ENCODE measurements around the gene SYCE1.
"Not testable (repeated sequence)": the region's sequence is repeated elsewhere in the genome, so short reads cannot be mapped to it uniquely, and the experiment has no call there.

The SYCE1 gene, protein sequence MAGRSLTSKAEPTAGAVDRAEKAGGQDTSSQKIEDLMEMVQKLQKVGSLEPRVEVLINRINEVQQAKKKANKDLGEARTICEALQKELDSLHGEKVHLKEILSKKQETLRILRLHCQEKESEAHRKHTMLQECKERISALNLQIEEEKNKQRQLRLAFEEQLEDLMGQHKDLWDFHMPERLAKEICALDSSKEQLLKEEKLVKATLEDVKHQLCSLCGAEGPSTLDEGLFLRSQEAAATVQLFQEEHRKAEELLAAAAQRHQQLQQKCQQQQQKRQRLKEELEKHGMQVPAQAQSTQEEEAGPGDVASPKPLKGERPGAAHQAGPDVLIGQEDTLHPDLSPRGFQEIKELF

DNA sequence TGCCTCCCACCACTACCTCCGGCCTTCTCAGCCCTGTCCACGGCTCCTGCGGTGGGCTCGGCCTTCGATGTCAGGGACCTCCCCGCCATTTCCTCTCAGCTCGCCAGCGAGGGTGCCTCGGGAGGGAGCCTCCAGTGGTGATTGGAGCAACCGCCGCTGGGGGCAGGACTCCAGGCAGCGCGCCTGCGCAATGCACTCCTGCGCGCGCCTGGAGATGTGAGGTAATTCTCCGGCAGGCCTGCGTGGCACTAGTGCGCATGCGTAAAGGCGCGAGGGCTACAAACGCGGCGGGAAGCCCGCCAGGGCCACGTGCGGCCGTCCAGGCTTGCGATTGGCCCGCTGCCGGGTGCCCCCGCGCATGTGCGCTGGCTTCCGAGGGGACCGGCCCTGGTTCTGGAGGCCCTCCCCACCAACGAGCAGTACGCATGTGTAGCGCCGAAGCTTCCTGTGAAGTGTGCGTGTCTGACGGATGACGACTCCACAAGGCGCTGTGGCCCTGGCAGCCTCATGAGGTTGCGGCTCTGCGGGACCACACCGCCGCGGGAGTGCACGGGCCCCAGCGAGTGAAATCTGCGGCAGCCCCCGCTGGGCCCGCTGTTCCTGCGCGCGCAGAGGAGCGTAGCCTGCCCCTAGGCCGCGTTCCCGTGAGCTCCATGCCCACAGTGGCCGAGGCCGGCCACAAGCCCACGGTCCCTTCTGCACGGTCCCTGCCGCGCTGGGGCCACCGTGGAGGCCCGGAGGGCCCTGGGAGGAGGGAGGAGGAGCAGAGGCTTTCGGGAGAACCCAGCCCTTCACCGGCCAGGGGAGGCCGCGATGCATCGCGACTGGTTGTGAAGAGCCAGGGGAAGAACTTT lies at the start of gene SYCE1:
SYCE1 (minus strand) TSS at position 143 of the 854 bp plus-strand sequence; CDS start at position 89, 54 bp downstream.
- peak in 1 of 2 donors; percentile 5 for DNase-seq (ENCODE audit: extremely low read depth in 1 of 2, low read depth in 1 of 2)

DNA sequence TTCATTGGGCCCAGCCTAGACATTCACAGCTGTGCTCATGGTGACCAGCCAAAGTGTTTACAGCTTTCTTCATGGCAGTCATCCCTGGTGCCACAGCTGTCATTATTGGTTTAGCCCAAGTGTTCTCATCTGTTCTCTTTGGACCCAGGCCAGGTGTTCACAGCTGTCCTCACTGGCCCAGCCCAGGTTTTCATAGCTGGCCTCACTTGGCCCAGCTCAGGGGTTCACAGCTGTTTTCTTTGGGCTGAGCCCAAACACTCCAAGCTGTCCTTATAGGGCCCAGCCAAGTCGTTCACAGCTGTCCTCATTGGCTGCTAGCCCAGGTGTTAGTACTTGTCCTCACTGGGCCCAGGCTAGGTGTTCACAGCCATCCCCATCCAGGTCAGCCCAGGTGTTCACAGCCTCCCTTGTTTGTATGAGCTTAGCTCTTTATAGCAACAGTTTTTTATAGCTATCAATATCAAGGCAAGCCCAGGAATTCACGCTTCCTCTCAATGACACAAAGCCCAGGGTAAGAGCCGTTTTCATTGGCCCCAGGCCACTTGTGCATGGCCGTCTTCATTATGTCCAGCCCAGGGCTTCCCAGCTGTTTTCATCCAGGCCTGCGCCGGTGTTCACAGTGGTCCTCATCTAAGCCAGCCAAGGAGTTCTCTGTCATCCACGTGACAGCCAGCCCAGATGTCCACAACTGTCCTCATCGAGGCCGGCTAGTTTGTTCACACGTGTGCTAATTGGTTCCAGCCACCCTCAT lies 49.6 kb upstream of the SYCE1 start:
- no peak for DNase-seq (ENCODE audit: extremely low read depth in 1 of 2, low read depth in 1 of 2)

DNA sequence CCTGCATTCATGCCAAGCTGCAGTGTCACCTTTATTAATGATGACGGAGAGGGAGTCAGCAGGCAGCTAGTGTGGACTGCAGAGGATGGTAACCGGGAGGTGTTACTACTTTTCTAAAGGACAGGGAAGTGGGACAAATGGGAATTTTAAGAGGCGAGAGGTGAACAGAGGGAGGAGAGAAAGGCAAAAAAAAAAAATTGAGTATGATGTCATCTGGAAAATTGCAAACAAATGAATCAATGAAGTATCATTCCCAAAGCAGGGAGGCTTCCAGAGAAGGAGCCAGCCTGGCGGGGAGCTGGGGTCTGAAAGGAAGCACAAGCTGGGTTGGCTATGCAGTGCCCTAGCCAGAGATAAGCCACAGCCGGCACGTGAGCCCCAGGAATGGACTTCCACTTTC lies 48.3 kb upstream of the SYCE1 start:
- DNase-seq (ENCODE audit: extremely low read depth in 1 of 2, low read depth in 1 of 2) = no peak

DNA sequence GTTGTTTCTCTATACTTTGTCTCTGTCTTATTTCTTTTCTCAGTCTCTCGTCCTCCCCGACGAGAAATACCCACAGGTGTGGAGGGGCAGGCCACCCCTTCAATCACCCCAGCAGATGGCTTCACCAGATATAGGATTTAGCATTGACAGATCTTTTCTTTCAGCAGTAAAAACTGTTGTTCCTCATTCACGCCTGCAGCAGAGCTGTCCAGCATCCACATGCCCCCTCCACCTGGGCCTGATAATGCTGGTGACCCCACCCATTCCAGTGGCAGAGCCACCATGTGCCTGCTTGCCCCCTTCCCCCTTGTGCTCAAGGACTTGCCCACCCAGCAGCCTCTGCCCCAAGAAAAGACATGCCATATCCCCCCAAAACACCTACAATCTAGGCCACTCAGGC lies 45.7 kb upstream of the SYCE1 start:
- DNase-seq (ENCODE audit: extremely low read depth in 1 of 2, low read depth in 1 of 2) = no peak

DNA sequence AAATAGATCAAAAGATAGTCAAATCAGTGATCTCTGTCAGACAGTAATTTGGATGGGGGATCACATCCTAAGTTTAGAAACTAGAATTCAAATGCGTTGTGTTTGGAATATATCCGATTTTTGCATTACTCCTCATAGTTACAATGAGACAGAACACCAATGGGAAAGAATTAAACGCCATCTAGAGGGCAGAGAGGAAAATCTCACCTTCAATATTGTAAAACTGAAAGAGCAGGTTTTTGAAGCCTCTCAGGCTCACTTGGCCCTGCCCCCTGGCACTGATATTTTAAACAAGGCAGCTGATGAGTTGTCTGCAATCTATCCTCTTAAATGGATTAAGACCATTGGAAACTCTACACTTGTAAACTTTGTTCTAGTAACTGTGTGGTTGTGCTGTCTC lies 43.5 kb upstream of the SYCE1 start:
- DNase-seq (ENCODE audit: extremely low read depth in 1 of 2, low read depth in 1 of 2) = no peak

DNA sequence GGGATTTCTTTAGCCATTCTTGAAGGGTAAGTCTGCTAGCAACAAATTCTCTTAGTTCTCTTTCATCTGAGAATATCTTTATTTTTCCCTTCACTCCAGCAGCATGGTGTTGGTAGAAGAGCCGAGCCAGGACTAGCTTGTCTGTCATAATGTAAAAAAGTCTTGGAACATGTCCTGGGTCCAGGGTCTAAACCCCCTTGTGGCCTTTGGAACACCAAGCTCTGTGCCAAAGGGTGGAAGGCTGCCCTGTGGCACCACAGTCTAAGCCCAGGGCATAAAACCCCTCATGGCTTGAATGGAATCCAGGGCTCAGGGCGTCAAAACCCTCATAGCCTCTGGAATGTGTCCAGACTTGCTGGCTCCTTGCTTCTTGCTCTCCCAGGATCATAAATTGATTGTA lies 38.1 kb upstream of the SYCE1 start:
- not testable (repeated sequence) for DNase-seq (ENCODE audit: extremely low read depth in 1 of 2, low read depth in 1 of 2)

DNA sequence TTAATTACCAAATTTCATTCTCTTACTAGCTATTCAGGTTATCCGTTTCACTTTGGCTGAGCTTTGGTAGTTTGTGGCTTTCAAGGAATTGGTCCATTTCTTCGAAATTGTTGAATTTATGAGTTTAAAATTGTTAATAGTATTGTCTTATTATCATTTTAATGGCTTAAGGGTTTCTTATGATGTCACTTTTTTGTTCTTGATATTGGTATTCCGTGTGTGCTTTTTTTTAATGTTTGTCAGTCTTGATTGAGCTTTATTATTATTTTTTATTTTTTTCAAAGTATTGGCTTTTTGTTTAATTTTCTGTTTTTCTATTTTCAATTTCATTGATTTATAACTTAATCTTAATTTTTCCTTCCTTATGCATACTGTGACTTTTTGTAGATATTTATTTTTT lies 35.3 kb upstream of the SYCE1 start:
- no peak for DNase-seq (ENCODE audit: extremely low read depth in 1 of 2, low read depth in 1 of 2)

DNA sequence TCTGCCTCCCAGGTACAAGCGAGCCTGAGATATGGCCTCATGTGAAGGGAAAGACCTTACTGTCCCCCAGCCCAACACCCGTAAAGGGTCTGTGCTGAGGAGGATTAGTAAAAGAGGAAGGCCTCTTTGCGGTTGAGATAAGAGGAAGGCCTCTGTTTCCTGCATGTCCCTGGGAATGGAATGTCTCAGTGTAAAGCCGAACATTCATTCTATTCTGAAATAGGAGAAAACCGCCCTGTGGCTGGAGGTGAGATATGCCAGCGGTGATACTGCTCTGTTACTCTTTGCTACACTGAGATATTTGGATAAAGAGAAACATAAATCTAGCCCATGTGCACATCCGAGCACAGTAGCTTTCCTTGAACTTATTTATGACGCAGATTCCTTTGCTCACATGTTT lies 34.5 kb upstream of the SYCE1 start:
- DNase-seq (ENCODE audit: extremely low read depth in 1 of 2, low read depth in 1 of 2) = not testable (repeated sequence)

DNA sequence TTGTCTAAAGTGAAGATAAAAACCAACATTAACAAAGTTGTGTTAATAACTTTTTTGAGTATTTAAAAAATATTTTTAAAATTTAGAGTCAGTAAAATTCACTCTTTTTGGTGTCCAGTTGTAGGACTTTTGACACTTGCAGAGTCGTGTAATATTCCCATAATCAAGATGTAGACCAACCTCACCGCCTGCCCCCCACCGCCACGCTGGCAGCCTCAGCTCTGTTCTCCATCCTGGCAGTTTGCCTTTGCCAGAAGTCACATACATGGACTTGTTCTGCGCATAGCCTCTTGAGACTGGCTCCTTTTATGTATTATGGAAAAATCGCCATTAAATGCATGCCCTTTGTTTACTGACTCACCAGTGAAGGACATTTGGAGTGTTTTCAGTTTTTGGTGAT lies 27.3 kb upstream of the SYCE1 start:
- DNase-seq (ENCODE audit: extremely low read depth in 1 of 2, low read depth in 1 of 2) = no peak

DNA sequence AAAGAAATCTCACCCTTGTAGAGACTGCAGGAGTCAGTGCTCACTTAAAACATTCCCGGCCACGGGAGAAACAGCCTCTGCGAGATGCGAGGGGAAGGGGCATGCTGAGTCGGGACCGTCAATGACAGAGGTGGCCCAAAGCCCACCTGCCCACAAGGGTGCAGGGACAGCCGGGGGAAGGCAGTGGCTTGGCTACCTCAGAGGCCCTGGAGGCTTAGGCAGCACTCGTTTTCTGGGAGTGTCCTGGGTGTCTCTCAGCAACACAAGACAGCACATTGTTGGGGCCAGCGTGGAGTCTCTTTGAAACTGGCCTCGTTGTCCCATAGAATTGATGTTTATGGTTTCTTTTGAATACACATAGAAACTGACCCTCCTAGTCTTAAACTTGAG lies 25.6 kb upstream of the SYCE1 start:
- DNase-seq (ENCODE audit: extremely low read depth in 1 of 2, low read depth in 1 of 2) = no peak

DNA sequence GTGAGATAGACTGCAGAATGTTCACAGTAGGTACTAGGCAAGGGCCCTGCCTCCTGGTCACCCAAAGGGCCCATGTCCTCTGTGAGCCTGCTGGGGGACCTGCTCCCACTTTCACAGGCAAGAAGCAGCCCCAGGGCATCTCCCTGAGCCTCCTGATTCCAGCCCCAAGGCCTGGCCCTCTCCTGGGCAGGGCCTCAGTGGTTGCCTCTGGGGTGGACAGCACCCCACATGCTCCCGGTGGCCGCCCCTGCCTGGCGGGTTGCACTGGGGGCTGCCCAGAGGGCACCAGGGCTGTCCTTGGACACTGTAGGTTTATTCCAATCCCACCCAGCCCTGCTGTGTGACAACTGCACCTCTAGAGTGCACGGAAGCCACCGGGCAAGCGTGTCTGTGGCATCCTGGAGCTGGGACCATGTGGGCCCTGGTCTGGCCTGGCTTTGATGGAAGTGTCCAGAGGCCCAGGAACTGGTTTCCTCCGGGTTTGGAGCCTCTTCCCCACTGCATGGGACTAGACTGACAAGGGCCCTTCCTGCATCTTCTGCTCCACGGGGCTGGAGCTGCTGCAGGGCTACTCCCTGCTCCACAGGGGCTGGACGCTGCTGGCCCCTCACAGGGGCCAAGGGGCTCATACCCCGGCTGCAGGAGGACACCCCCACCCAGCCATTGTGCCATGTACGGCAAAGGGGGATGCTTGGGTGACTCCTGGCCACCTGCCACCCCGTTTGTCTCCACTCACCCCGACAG lies 25.0 kb upstream of the SYCE1 start:
- no peak for DNase-seq (ENCODE audit: extremely low read depth in 1 of 2, low read depth in 1 of 2)

DNA sequence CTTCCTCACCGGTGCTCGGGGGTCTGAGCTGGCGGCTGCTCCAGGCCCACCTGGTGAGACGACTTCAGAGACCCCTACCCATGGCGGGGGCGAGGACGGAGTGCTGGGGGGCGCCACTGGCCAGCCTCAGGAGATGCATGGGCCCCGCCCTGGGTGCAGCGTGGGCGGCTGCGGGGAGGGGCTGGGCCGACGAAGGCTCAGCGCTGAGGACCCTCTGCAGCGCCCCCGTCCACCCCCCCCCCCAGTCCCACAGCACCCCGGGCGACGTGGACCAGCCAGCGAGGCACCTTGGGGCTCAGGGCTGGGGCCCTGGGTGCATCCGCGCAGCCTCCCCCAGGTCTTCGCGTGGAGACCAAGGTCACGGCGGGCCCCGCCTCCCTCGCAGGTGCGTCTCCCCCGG lies 11.7 kb upstream of the SYCE1 start:
- not testable (repeated sequence) for DNase-seq (ENCODE audit: extremely low read depth in 1 of 2, low read depth in 1 of 2)

DNA sequence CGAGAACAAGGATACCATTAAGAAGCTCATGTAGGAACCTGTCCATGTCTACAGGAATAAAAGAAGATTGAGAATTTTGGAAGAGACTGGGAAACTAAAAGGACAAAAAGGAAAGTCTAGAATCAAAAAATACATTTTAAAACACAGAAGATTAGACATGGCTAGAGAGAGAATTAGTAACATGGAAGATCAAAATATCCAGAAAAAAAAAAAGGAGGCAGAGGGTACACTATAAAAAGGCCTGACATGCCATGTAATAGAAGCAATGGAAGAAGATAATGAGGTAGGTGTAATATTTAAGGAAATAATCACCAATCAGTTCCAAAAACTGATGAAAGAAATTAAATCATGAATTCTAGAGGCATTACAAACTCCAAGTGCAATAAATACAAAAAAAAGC lies 8.1 kb upstream of the SYCE1 start:
- DNase-seq (ENCODE audit: extremely low read depth in 1 of 2, low read depth in 1 of 2) = not testable (repeated sequence)

DNA sequence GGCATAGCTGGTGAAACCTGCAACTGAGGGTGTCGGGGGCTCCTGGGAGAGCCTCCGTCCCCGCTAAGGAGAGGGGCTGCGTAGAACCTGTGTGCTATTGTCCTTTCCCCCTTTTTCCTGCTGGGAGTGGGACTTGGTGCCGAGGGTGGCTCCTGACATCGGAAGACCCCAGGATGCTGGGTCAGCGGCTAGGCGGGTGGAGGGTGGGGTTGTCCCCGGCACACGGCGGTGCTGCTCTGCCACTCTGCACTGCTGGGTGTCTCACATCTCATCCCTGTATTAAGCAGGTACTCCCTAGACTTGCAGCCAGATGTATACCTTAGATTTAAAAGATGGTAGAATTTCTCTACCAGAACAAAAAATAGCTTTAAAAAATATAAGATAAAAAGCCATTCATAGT lies 6.7 kb upstream of the SYCE1 start:
- not testable (repeated sequence) for DNase-seq (ENCODE audit: extremely low read depth in 1 of 2, low read depth in 1 of 2)

DNA sequence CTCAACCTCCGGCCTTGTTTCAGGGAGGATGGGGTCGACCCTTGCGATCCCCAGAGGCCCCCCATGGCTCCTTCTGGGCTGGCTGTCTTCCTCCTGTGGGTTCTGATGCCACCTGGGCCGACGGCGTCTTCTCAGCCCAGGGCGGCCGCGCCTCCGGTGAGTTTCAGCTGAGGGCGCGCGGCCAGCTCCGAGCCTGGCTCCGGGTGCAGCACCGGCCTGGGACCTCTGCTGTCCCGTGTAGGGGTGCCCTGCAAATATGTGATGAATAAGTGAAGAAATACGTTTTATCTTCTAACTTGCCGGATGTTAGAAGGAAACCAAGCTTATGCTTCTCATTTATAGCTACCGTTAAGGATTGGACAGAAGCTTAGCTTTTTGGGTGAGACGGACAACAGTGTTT lies 4.4 kb upstream of the SYCE1 start:
- DNase-seq (ENCODE audit: extremely low read depth in 1 of 2, low read depth in 1 of 2) = not testable (repeated sequence)

DNA sequence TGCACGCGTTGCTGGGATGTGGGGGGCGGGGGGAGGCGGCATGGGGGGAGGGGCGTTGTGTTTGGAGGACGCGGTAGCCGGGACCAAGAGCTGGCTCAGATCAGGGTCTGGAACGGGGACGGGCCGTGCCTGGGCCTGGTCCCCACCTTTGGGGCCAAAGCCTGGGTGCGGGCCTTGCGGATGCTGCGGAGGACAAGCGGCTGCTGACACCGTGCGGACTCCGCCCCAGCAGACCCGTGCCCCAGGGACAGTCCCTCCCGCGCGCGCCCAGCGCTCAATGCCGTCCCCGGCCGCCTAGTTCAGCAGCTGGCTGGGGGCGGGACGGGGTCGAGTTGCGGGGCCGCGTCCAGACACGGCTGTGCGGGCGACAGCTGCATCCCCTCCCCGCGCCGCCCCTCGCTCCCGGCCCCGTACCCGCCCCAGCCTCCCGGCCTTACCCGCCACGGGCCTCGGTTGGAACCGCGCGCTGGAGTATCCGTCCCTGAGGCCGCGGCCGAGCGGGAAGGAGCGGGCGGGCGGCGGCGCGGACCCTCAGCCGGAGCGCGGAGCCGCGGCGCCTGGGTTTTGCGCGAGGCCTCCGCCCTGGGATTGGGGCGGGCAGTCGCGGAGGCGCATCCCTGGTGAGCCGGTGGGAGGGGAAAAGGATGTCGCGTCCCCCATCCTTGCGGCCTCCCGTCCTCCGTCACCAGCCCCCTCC lies 3.6 kb upstream of the SYCE1 start:
- DNase-seq (ENCODE audit: extremely low read depth in 1 of 2, low read depth in 1 of 2) = not testable (repeated sequence)

DNA sequence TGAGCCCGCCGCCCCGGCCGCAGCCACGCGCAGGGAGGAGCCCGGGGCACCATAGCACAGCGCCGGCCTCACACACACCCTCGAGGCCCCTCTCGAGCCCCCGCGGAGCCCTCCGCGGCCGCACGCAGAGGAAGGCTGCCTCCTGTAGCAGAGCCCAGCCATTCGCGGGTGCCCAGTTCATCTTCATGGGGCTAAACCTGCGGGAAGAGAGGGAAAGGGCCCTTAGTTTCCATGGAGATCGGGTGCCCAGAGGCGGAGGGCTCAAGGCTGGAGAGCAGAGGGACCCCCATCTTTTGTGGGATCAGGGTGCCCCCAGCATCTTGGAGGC lies 2.9 kb upstream of the SYCE1 start:
- no peak for DNase-seq (ENCODE audit: extremely low read depth in 1 of 2, low read depth in 1 of 2)

DNA sequence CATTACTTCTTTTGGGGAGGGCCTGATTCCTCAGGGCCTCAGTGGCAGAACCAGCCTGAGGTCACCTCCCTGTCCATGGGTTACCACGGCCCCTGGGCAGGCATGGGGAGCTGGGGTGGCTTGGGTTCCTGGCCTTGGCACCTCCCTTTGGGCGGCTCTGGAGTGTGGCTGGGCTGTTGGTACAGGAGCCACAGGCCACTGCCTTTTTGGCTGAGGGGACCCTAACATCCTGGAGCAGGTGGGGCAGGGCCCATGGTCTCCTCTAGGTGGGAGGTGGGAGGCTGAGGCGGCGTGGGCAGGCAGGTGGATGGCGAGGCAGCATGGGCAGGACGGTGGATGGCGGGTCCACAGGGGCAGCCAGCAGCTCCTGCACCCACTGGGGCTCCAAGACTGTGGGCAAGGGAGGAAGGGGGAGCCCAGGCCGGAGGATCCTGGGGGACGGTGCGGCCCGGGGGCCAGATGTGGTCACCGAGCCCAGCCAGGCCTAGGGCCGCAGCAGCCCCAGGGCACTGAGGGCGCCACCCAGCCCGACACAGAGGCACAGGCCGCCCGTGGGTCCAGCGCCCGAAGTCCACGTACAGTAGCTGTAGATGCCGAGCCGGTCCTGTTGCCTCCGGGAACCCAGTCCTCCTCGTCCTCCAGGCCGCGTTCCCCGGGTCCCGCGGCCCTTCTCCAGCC lies 2.4 kb upstream of the SYCE1 start:
- DNase-seq (ENCODE audit: extremely low read depth in 1 of 2, low read depth in 1 of 2) = no peak

DNA sequence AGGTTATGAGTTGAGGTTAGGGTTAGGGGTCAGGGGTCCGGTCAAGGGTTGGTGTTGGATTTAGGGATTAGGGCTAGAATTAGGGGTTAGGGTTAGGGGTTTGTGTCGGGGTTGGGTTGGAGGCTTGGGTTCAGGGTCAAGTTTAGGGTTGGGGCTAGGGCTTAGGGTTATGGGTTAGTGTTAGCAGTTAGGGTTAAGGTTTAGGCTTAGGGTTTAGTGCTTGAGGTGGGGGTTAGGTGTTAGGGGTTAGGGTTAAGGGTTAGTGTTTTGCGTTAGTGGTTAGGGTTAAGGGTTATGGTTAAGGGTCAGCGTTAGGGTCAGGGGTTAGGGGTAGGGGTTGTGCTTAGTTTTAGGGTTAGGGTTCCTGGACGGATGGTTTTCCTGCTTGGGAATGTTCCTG lies 1.7 kb upstream of the SYCE1 start:
- DNase-seq (ENCODE audit: extremely low read depth in 1 of 2, low read depth in 1 of 2) = no peak

DNA sequence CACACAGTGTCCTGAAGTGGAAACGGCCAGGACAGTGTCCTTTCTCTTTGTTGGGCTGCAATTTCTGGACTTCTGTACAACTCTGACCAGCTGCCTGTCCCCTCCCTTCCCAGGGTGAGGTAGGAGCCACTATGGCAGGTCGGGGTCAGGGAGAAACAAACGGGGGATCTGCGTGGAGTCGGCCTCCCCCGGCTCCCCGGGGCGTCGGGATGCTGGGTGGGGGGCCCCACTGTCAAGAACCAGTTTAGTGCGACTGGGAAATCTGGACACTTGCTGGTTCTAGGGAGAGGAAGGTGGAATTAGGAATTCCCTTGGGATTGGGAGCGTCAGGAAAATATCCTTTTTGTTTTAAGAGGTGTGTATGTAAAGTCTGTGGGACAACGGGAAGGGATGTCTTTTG lies 567 bp downstream of the SYCE1 start:
- DNase-seq (ENCODE audit: extremely low read depth in 1 of 2, low read depth in 1 of 2) = no peak
